Measurements from ENCODE around the gene FIGN.

GRCh38 chr2:163730556-163730955 lies 5.3 kb downstream of the FIGN start:
- TF ChIP-seq TAF1 (IDR thresholded peaks at IDR 0.05; ENCODE audit: borderline replicate concordance, low read depth, low read length) (no peak), POLR2A (IDR thresholded peaks at IDR 0.05; ENCODE audit: low read depth, low read length) (no peak)

All from GM12892 (cell line).